Measurements from ENCODE around the gene CDX2.

DNA sequence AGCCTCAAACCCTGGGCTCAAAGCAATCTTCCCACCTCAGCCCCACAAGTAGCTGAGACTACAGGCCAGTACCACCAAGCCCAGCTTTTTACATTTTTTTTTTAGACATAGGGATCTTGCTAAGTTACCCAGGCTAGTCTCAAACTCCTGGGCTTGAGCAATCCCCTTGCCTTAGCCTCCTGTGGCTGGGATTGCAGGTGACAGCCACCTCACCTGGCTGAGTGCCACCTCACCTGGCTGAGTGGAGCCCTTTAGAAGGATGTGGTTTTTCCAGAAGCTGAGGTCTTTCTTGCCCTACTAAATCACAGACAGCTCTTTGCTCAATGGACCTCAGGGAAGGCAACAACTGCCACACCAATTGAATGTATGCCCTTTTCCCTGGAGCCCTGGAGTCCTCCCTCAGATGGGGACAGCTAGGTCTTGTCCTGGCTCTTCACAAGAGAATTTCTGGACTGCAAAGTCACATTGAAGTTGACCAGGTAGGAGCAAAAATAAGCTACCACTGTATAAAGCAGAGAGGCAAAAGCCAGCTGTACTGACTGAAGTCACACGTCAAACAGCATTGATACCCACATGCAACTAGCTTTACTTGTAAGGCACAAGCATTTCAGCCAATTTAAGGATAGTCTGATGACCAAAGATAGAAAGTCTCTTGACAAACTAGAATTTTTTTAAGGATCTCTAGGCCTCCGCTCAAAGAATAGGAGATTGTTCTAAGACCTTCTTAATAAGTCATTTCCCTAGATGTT, 35.4 kb downstream of the CDX2 start:
- no peak for TF ChIP-seq TAF1 (IDR thresholded peaks at IDR 0.05; ENCODE audit: low read depth)
- TF ChIP-seq, protein P1, sequence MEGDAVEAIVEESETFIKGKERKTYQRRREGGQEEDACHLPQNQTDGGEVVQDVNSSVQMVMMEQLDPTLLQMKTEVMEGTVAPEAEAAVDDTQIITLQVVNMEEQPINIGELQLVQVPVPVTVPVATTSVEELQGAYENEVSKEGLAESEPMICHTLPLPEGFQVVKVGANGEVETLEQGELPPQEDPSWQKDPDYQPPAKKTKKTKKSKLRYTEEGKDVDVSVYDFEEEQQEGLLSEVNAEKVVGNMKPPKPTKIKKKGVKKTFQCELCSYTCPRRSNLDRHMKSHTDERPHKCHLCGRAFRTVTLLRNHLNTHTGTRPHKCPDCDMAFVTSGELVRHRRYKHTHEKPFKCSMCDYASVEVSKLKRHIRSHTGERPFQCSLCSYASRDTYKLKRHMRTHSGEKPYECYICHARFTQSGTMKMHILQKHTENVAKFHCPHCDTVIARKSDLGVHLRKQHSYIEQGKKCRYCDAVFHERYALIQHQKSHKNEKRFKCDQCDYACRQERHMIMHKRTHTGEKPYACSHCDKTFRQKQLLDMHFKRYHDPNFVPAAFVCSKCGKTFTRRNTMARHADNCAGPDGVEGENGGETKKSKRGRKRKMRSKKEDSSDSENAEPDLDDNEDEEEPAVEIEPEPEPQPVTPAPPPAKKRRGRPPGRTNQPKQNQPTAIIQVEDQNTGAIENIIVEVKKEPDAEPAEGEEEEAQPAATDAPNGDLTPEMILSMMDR (IDR thresholded peaks at IDR 0.05; ENCODE audit: poor library complexity, severe bottlenecking) = no peak

Data from neural cell (in vitro differentiated cells).